ENCODE results near the gene MTR.

DNA sequence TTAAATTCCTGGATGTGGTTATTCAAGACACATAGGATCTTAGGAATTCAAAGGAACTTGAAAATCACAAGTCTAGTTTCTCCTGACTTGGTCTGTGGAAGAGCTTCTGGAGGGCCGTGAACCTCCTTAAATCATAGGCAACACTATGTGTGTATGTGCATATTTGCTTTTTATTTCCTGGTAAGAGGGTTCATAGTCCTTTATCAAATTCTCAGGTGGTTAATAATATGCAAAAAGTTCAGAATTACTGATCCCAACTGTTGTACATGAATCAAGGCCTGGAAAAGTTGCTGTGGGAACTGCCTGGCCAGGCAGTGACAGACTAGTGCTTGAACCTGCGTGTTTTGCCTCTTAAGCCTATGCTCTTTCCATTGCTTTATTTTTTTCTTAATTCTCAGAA is 12.9 kb downstream of the MTR start:
- TF ChIP-seq FOXM1 (IDR thresholded peaks at IDR 0.05; ENCODE audit: borderline replicate concordance, low read depth) (no peak), EP300 (IDR thresholded peaks at IDR 0.05; ENCODE audit: borderline replicate concordance) (no peak), RAD21 (IDR thresholded peaks at IDR 0.05; ENCODE audit: low read depth) (no peak), CEBPB (IDR thresholded peaks at IDR 0.05) (no peak), NFIC (IDR thresholded peaks at IDR 0.05) (no peak), ZBTB7A (IDR thresholded peaks at IDR 0.05; ENCODE audit: low read depth) (no peak), TAF1 (IDR thresholded peaks at IDR 0.05; ENCODE audit: low read depth) (no peak)
- TF ChIP-seq, protein P1, sequence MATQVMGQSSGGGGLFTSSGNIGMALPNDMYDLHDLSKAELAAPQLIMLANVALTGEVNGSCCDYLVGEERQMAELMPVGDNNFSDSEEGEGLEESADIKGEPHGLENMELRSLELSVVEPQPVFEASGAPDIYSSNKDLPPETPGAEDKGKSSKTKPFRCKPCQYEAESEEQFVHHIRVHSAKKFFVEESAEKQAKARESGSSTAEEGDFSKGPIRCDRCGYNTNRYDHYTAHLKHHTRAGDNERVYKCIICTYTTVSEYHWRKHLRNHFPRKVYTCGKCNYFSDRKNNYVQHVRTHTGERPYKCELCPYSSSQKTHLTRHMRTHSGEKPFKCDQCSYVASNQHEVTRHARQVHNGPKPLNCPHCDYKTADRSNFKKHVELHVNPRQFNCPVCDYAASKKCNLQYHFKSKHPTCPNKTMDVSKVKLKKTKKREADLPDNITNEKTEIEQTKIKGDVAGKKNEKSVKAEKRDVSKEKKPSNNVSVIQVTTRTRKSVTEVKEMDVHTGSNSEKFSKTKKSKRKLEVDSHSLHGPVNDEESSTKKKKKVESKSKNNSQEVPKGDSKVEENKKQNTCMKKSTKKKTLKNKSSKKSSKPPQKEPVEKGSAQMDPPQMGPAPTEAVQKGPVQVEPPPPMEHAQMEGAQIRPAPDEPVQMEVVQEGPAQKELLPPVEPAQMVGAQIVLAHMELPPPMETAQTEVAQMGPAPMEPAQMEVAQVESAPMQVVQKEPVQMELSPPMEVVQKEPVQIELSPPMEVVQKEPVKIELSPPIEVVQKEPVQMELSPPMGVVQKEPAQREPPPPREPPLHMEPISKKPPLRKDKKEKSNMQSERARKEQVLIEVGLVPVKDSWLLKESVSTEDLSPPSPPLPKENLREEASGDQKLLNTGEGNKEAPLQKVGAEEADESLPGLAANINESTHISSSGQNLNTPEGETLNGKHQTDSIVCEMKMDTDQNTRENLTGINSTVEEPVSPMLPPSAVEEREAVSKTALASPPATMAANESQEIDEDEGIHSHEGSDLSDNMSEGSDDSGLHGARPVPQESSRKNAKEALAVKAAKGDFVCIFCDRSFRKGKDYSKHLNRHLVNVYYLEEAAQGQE (IDR thresholded peaks at IDR 0.05; ENCODE audit: low read depth): no peak
